ENCODE results near the gene DNAJA3. TPM values are rescaled to one million over a fixed set of nuclear protein-coding genes. Genes with fewer than 3 reads are reported as not detected.
"Not testable (repeated sequence)": the region's sequence is repeated elsewhere in the genome, so short reads cannot be mapped to it uniquely, and the experiment has no call there.

DNAJA3 gene
- total and polyA plus RNA-seq, 12 donors, result 29.0 to 76.7 (median 71.4) TPM

GRCh38 chr16:4391631-4392381 lies 33.9 kb upstream of the DNAJA3 start:
- TF ChIP-seq CTCF (IDR thresholded peaks at IDR 0.05), result no peak
- no peak for ATAC-seq
- no peak for DNase-seq

GRCh38 chr16:4392382-4393239 lies 33.1 kb upstream of the DNAJA3 start:
- Histone ChIP-seq H3K27me3 (no peaks in the 10 kb centered on the region), H3K9me3 (no peaks in the 10 kb centered on the region), H3K27ac (peak overlapping the region in 8 of 10 donors; percentile 3 to 69 (median 56)), H3K36me3 (peaks cover 0 to 94% (median 2%) of the 10 kb centered on the region in 9 donors), H3K4me1 (peaks cover 0 to 52% (median 29%) of the 10 kb centered on the region in 9 donors), H3K4me3 (no peak overlapping the region)
- no peak for TF ChIP-seq CTCF (IDR thresholded peaks at IDR 0.05)
- ATAC-seq, result peak in 7 of 8 donors; percentile 6 to 57 (median 29)
- 51 to 58% methylated on average over 27 of the region's 27 CpGs for WGBS, 2 donors
- DNase-seq, result no peak
- intact Hi-C loops (cut with DNase I), result no loop called here

More at GRCh38 chr16:4391631-4392381, 33.9 kb upstream of the DNAJA3 start:
- Histone ChIP-seq H3K27me3 (no peaks in the 10 kb centered on the region), H3K9me3 (no peaks in the 10 kb centered on the region), H3K4me1 (peaks cover 0 to 60% (median 36%) of the 10 kb centered on the region in 9 donors), H3K27ac (peak overlapping the region in 5 of 10 donors; percentile 43 to 68 (median 58)), H3K36me3 (peaks cover 0 to 95% (median 0%) of the 10 kb centered on the region in 9 donors), H3K4me3 (no peak overlapping the region)
- WGBS, 2 donors, result 89 to 90% methylated on average over 22 of the region's 22 CpGs
- intact Hi-C loops (cut with DNase I), result no loop called here

GRCh38 chr16:4393240-4393600 lies 32.4 kb upstream of the DNAJA3 start:
- ATAC-seq, result no peak
- peaks cover 0 to 94% (median 7%) of the 10 kb centered on the region in 9 donors for H3K36me3 ChIP-seq
- 71 to 80% methylated on average over 6 of the region's 6 CpGs for WGBS, 2 donors
- peaks cover 0 to 46% (median 24%) of the 10 kb centered on the region in 9 donors for H3K4me1 ChIP-seq
- H3K27me3 ChIP-seq, result no peaks in the 10 kb centered on the region
- H3K4me3 ChIP-seq, result no peak overlapping the region
- TF ChIP-seq CTCF (IDR thresholded peaks at IDR 0.05), result no peak
- DNase-seq, result no peak
- intact Hi-C loops (cut with DNase I), result no loop called here
- peak overlapping the region in 8 of 10 donors; percentile 3 to 69 (median 56) for H3K27ac ChIP-seq
- no peaks in the 10 kb centered on the region for H3K9me3 ChIP-seq

GRCh38 chr16:4393850-4394249 lies 31.8 kb upstream of the DNAJA3 start:
- peaks cover 0 to 94% (median 7%) of the 10 kb centered on the region in 9 donors for H3K36me3 ChIP-seq
- DNase-seq; H3K9me3 ChIP-seq; H3K27me3 ChIP-seq; intact Hi-C loops (cut with DNase I); H3K4me3 ChIP-seq; ATAC-seq: not testable (repeated sequence)
- 97% methylated on average over 15 of the region's 15 CpGs for WGBS, 2 donors
- peaks cover 0 to 40% (median 22%) of the 10 kb centered on the region in 9 donors for H3K4me1 ChIP-seq
- H3K27ac ChIP-seq, result peak overlapping the region in 3 of 10 donors; percentile 3 to 47 (median 10)

Measured in heart right ventricle (tissue), 16 donors.